CD4-positive, alpha-beta T cell treated with Interleukin-6 at 100 ng/mL for 8 hours (primary cell): ENCODE results near the gene TCF7.

Experiments used
- DNase-seq: peaks from one replicate; pipeline ENCODE4 v3.0.0-alpha.2; 2020; ENCODE audit warnings: mixed read lengths, low spot score

The TCF7 gene

GRCh38 chr5:134090522-134090921 lies 24.0 kb upstream of the TCF7 start:
- peak; percentile 88 for DNase-seq

- DNase-seq = no peak
Measured at GRCh38 chr5:134091626-134092121, 22.8 kb upstream of the TCF7 start.

- DNase-seq = no peak
Measured at GRCh38 chr5:134092875-134093274, 21.6 kb upstream of the TCF7 start.

- DNase-seq = no peak
Measured at GRCh38 chr5:134093351-134093750, 21.1 kb upstream of the TCF7 start.

- DNase-seq = no peak
Measured at GRCh38 chr5:134095293-134095692, 19.2 kb upstream of the TCF7 start.

GRCh38 chr5:134095887-134096589 lies 18.4 kb upstream of the TCF7 start:
- DNase-seq = no peak

- DNase-seq = no peak
Measured at GRCh38 chr5:134097211-134097749, 17.2 kb upstream of the TCF7 start.

- DNase-seq = no peak
Measured at GRCh38 chr5:134098690-134099089, 15.8 kb upstream of the TCF7 start.

- no peak for DNase-seq
Measured at GRCh38 chr5:134099288-134099872, 15.1 kb upstream of the TCF7 start.

GRCh38 chr5:134099939-134100282 lies 14.6 kb upstream of the TCF7 start:
- no peak for DNase-seq

- peak; percentile 89 for DNase-seq
Measured at GRCh38 chr5:134100283-134101091, 14.0 kb upstream of the TCF7 start.

GRCh38 chr5:134101686-134102439 lies 12.6 kb upstream of the TCF7 start:
- DNase-seq = peak; percentile 69

GRCh38 chr5:134103397-134103796 lies 11.1 kb upstream of the TCF7 start:
- peak; percentile 55 for DNase-seq

- no peak for DNase-seq
Measured at GRCh38 chr5:134103998-134104654, 10.4 kb upstream of the TCF7 start.

- no peak for DNase-seq
Measured at GRCh38 chr5:134106991-134107701, 7.3 kb upstream of the TCF7 start.

- DNase-seq = no peak
Measured at GRCh38 chr5:134107779-134108178, 6.7 kb upstream of the TCF7 start.

GRCh38 chr5:134110382-134110781 lies 4.1 kb upstream of the TCF7 start:
- DNase-seq = peak; percentile 47

GRCh38 chr5:134111741-134112647 lies 2.5 kb upstream of the TCF7 start:
- peak; percentile 66 for DNase-seq

GRCh38 chr5:134112726-134113362 lies 1.6 kb upstream of the TCF7 start:
- no peak for DNase-seq
